GM19372 (cell line): ENCODE measurements around the gene PODXL2.
A peak's percentile ranks its signal among the peaks of the same experiment; 100 is the strongest.
"Not testable (repeated sequence)": the region's sequence is repeated elsewhere in the genome, so short reads cannot be mapped to it uniquely, and the experiment has no call there.

ENCODE experiments used
- ATAC-seq: cut with Tn5 transposase; IDR thresholded peaks from one replicate; pipeline ENCODE4 v1.9.1; 2021; ENCODE audit warnings: mild to moderate bottlenecking, low read depth, moderate library complexity; ENCODE audit not compliant: unreplicated experiment

The PODXL2 gene

GRCh38 chr3:127652246-127652995 is 23.4 kb downstream of the PODXL2 start:
- no peak for ATAC-seq

DNA sequence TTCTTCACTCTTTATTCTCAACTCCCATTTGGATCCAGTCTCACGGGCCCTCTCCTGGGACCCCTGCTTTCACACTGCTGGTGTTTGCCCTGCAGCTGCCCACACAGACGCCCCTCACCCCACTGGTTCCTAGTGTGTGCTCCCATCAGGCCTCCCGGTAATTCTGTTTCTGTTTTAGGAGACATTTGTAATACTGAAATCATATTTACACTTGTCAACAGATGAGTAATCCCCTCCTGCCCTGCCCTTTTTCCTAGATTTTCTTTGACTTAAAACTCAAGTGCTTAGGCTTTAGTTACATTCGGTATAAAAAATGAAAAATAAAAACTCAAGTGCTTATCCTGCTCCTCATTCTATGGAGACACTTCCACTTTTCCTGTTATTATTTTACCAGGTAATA is 25.4 kb downstream of the PODXL2 start:
- ATAC-seq = no peak

- ATAC-seq = not testable (repeated sequence)
Observed at GRCh38 chr3:127654993-127655392, 26.0 kb downstream of the PODXL2 start.

DNA sequence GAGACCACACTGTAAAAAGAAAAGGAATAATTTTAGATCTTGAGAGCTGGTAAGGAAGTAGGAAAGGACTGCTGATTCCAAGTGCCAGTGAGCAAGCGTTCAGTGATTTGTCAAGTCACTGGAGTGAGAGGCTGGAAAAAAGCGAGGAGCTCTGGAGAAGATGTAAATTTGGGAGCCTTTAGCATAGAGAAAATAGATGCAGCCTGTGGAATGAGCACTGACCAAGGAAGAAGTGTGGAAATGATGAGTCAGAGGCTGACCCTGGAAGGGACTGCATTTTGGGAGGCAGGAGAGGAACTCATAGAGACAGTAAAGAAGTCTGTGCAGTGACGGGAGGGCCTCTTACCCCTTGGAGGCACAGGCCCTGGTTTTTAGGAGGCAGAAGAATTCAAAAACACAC is 26.7 kb downstream of the PODXL2 start:
- no peak for ATAC-seq

DNA sequence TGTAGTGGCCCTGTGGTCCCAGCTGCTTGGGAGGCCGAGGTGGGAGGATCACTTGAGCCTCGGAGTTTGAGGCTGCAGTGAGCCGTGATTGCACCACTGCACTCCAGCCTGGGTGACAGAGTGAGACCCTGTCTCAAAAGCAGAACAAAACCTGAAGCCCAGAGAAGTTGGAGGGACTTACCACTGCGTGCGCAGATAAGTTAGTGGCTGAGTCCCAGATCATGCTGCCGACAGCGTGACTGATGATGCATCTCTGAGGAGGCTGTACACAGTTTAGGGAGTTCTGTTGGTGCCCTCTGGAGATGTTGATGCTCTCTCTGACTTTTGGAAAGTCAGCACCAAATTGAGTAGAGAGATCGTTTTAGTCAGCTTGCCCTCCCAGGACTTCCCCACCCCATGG is 27.9 kb downstream of the PODXL2 start:
- no peak for ATAC-seq

DNA sequence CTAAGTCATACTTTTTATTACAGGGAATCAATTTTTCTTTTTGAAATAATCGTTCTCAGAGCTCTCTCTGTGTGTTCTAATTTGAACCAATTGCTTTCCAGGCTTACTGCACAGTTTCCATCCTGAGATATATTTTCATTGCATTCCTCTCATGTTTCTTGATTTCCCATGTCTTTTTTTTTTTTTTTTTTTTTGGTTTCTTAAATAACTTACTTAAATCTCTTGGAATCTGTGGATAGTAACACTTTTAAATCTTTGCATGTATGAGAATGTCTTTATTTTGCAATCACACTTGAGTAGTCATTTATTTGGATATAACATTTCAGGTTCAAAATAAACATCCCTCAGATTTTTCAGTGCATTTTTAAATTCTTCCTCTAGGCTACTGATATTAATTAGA is 29.2 kb downstream of the PODXL2 start:
- ATAC-seq = no peak

- no peak for ATAC-seq
Observed at GRCh38 chr3:127660621-127661251, 31.8 kb downstream of the PODXL2 start.

- no peak for ATAC-seq
Observed at GRCh38 chr3:127661600-127661999, 32.6 kb downstream of the PODXL2 start.

DNA sequence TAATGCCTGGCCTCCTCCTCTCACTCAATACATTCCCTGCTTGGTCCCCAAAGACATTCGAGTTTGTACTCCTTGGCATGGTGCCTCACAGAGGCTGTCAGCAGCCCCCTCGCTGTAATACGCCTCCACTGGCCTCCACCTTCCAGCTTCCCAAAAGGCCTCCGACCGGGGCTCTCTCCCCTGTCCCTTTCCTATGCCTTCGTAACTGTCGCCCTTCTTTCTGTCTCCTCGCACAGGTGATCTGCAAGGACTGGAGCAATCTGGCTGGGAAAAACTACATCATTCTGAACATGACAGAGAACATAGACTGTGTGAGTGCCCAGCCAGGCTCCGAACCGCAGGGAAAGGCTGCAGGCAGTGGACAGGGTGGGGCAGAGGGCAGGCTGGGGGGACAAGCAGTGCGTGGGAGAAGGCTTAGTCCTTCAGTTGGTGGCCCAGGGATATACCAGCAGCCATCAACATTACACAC is 33.0 kb downstream of the PODXL2 start:
- no peak for ATAC-seq

GRCh38 chr3:127663151-127663550 is 34.2 kb downstream of the PODXL2 start:
- ATAC-seq = no peak

DNA sequence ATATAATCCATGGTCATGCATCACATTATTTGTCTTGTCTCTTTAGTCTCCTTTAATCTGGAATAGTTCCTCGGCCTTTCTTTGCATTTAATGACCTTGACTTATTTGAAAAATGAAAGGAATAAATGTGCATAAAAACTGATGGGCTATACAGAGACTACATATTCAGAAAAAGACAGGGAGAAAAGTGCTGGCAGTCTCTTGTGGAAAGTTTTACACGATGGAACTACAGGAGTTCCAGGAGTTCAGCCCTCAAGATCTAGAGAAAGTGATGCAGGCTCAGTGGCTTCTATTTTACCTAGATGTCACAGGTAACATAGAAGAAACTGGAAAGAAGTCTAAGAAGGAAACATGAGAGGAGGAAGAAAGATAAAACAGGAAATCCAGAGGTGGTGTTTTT is 36.2 kb downstream of the PODXL2 start:
- no peak for ATAC-seq

- ATAC-seq = no peak
Observed at GRCh38 chr3:127665586-127665985, 36.6 kb downstream of the PODXL2 start.

DNA sequence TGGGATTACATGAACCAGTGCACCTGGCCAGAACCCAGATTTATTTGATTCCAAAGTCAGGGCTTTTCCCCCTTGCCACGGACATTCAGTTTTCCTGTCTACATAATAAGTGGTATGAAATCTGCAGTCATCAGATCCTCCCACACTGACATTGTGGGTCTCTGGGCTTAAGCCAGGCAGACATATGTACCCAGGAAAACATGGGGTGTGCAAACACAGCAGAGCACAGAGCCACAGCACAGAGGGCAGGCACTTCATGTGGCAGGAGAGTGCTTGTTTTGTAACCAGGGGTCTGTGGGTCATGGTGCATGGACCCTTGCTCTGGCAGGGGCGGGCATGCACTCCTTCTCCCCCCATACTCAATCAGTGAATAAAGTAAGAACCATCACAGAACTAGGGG is 37.7 kb downstream of the PODXL2 start:
- ATAC-seq = no peak

GRCh38 chr3:127667119-127667681 is 38.2 kb downstream of the PODXL2 start:
- ATAC-seq = no peak

GRCh38 chr3:127668906-127669305 is 39.9 kb downstream of the PODXL2 start:
- no peak for ATAC-seq

DNA sequence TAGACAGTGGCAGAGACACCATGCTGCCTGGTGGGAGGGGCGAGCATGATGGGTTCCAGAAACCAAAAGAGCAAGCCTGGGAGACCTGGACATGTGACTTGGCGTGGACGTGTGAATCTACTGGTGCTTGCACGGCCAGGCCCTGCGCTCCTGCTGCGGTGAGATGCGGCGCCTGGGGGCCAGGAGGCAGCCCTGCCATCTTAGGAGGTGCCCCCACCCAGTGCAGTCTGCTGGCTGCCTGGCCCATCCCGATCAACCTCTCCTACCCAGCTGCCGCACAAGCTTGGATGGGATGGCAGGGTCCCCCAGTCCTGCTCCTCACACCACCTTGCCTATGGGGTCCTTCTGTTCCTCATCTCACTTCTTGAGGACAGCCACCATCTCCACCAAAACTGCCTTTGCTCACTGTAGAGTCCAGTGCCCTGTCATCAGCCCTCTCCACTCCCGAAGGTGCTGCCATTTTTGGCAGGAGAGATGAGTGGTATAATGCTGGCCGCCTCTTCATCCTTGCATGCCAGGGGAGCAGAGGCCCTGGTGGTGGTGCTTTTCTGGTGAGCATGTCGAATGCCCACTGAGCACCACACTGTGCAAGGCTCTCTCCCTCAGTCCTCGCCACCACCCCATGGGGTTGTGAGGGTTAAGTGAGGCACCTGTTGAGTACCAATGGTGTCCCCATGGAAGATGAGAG is 40.7 kb downstream of the PODXL2 start:
- ATAC-seq = no peak

DNA sequence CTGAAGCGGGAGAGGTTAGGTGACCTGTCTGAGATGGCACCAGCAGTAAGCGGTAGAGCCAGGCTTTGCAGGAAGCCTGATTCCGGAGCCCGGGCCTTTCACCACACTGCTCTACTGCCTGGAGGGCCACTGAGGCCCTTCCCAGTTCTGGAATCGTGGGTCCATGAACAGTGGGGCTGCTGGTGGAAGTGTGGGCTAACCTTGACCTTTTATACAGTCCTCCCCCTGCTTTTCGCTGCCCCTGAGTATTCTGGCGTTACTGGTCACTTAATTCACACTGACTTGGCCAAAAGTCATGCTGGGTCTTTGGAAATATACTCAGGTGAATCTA is 41.2 kb downstream of the PODXL2 start:
- ATAC-seq = no peak

GRCh38 chr3:127670761-127671522 is 42.0 kb downstream of the PODXL2 start:
- no peak for ATAC-seq

- ATAC-seq = peak; percentile 16
Observed at GRCh38 chr3:127671523-127672428, 42.8 kb downstream of the PODXL2 start.
